ENCODE data around the gene IGFL1. TPM values are rescaled to one million over a fixed set of nuclear protein-coding genes. Genes with fewer than 3 reads are reported as not detected.
A peak's percentile ranks its signal among the peaks of the same experiment; 100 is the strongest.
"Not testable (repeated sequence)": the region's sequence is repeated elsewhere in the genome, so short reads cannot be mapped to it uniquely, and the experiment has no call there.

IGFL1 gene
- total and polyA plus RNA-seq, 2 of the 8 experiments (the other 6 are each of a cell fraction or from before 2014, with no cell fraction given), result not detected

GRCh38 chr19:46211201-46211881 lies 18.2 kb upstream of the IGFL1 start (continued):
- TF ChIP-seq CTBP2 (IDR thresholded peaks at IDR 0.05; ENCODE audit: borderline replicate concordance, insufficient read depth, insufficient read length, low read length), result peak; percentile 87
- 0 out of 2 replicates have a peak, but pooled peaks have one; percentile 30 for TF ChIP-seq RBBP5 (IDR thresholded peaks at IDR 0.05; ENCODE audit: borderline replicate concordance, low read depth, low read length)
- TF ChIP-seq SP1 (IDR thresholded peaks at IDR 0.05; ENCODE audit: low read depth, low read length), result 0 out of 2 replicates have a peak, but pooled peaks have one; percentile 42

- not testable (repeated sequence) for H4K20me1 ChIP-seq (replicated peaks in 1 of 2; ENCODE audit: control insufficient read depth in 1 of 2, insufficient read depth in 2 of 2, low read length in 2 of 2); FAIRE-seq; H2AK5ac ChIP-seq (ENCODE audit: low read depth, low read length); H3K18ac ChIP-seq (ENCODE audit: extremely low read depth, low read length); H3K23ac ChIP-seq (ENCODE audit: insufficient read length); H3K27ac ChIP-seq (ENCODE audit: low read depth, low read length); H3K9me3 ChIP-seq (ENCODE audit: insufficient read depth in 2 of 2, low read depth in 1 of 2, low read length in 1 of 2); H3K23me2 ChIP-seq (ENCODE audit: low read depth, low read length); H2AFZ ChIP-seq (ENCODE audit: low read length); H2BK5ac ChIP-seq (ENCODE audit: low read depth, low read length); H3K4ac ChIP-seq (replicated peaks; ENCODE audit: insufficient read length, low read depth, low read length); H3K14ac ChIP-seq (ENCODE audit: insufficient read length); H4K8ac ChIP-seq (ENCODE audit: extremely low read depth, insufficient read depth, low read length); H2BK15ac ChIP-seq (ENCODE audit: low read length); H3K36me3 ChIP-seq (ENCODE audit: control insufficient read depth in 2 of 4, insufficient read depth in 4 of 4, low read length in 3 of 4); H3K79me2 ChIP-seq (ENCODE audit: control insufficient read depth in 1 of 2, insufficient read depth in 2 of 2, low read length in 2 of 2); H3K56ac ChIP-seq (replicated peaks; ENCODE audit: insufficient read length, low read depth, low read length); H3K79me1 ChIP-seq (ENCODE audit: low read depth, low read length); H3K4me3 ChIP-seq (ENCODE audit: extremely low read depth in 1 of 4, insufficient read depth in 2 of 4, low read depth in 3 of 4, low read length in 4 of 4); H2BK120ac ChIP-seq (replicated peaks; ENCODE audit: low read depth, low read length); H4K5ac ChIP-seq (ENCODE audit: insufficient read length, low read depth, low read length); DNase-seq (ENCODE audit: low read depth in 1 of 2, low spot score in 2 of 2); H3K4me2 ChIP-seq (ENCODE audit: insufficient read depth in 1 of 2, low read depth in 2 of 2, low read length in 2 of 2); H3K9ac ChIP-seq (replicated peaks in 1 of 4; ENCODE audit: extremely low read depth in 1 of 4, low read depth in 3 of 4, low read length in 3 of 4); H2BK20ac ChIP-seq (ENCODE audit: low read length); H3K27me3 ChIP-seq (replicated peaks in 1 of 4; ENCODE audit: control insufficient read depth in 3 of 4, extremely low read depth in 1 of 4, insufficient read depth in 3 of 4, low read length in 3 of 4); H4K91ac ChIP-seq (replicated peaks; ENCODE audit: insufficient read length, low read length)
- peaks cover 3 to 17% (median 6%) of the 10 kb centered on the region in 4 experiments; a peak in 5 of 7 replicates for H3K4me1 ChIP-seq (replicated peaks in 1 of 4; ENCODE audit: control insufficient read depth in 3 of 4, insufficient read depth in 4 of 4, low read length in 3 of 4)
- ChIA-PET POLR2A (ENCODE audit: partially characterized antibody) (interaction anchor here (1.1 kb wide), 1 partner anchor 23 kb away, joined by 4 read pairs; no protein-coding TSS in a partner anchor), CTCF (ENCODE audit: partially characterized antibody) (interaction anchor here (0.9 to 1.9 kb wide), 5 partner anchors 10 to 325 kb away, joined by 3 to 17 read pairs (median 4); partner anchors contain the start of gene IGFL3)
- H2BK12ac ChIP-seq (ENCODE audit: low read depth, low read length), result peak overlapping the region; percentile 81; the same call in 1 of the 2 replicates
- 81% methylated on average over 5 of the region's 5 CpGs; no CpG with 5 or more reads in 1 of the 2 experiments for WGBS, 2 experiments (ENCODE audit: extremely low coverage in 1 of 2, insufficient coverage in 1 of 2, insufficient read length in 1 of 2, insufficient replicate concordance in 2 of 2, low coverage in 1 of 2, low lambda C conversion rate in 2 of 2, missing lambda C conversion rate in 1 of 2)
These were observed 16.9 kb upstream of the IGFL1 start for GRCh38 chr19:46212592-46212991.

Measured in H1 (cell line).